Loucy (cell line): ENCODE results near the gene VWF.

ENCODE experiments used
- H2AFZ ChIP-seq: fragments of 200-600 bp; sonication (generic); 2 replicates; pipeline ENCODE4 v1.6.0; 2016; ENCODE audit warnings: antibody characterized with exemption, mild to moderate bottlenecking, low read length, moderate library complexity
- H3F3A ChIP-seq: fragments of 200-600 bp; 2 replicates; pipeline ENCODE4 v1.6.0; 2016; ENCODE audit warnings: antibody characterized with exemption, low read depth, mild to moderate bottlenecking
- H3K27me3 ChIP-seq: fragments of 200-600 bp; sonication (generic); 2 replicates; pipeline ENCODE4 v1.6.1; 2014; ENCODE audit warnings: low read length, mild to moderate bottlenecking; ENCODE audit not compliant: insufficient read depth, poor library complexity, severe bottlenecking
- H3K36me3 ChIP-seq: fragments of 200-600 bp; sonication (generic); 2 replicates; pipeline ENCODE4 v1.6.1; 2016; ENCODE audit warnings: low read length; ENCODE audit not compliant: insufficient read depth
- H3K4me1 ChIP-seq: fragments of 200-600 bp; sonication (generic); 2 replicates; pipeline ENCODE4 v1.5.1; 2014; ENCODE audit warnings: low read length, mild to moderate bottlenecking; ENCODE audit not compliant: insufficient read depth, poor library complexity, severe bottlenecking
- H3K4me2 ChIP-seq: fragments of 200-600 bp; sonication (generic); 2 replicates; pipeline ENCODE4 v1.6.0; 2014; ENCODE audit warnings: antibody characterized with exemption, low read length, low read depth, mild to moderate bottlenecking; ENCODE audit not compliant: poor library complexity, severe bottlenecking
- H3K4me3 ChIP-seq: fragments of 200-600 bp; sonication (generic); 2 replicates; pipeline ENCODE4 v1.5.1; 2014; ENCODE audit warnings: low read length, mild to moderate bottlenecking, mixed read lengths; ENCODE audit not compliant: poor library complexity, severe bottlenecking
- H3K79me2 ChIP-seq: fragments of 200-600 bp; sonication (generic); 2 replicates; pipeline ENCODE4 v1.6.1; 2014; ENCODE audit warnings: low read length; ENCODE audit not compliant: insufficient read depth
- H3K9ac ChIP-seq: fragments of 200-600 bp; sonication (generic); 2 replicates; pipeline ENCODE4 v1.6.0; 2014; ENCODE audit warnings: mild to moderate bottlenecking, low read depth, low read length, moderate library complexity; ENCODE audit not compliant: poor library complexity, severe bottlenecking
- H3K9me2 ChIP-seq: fragments of 200-600 bp; sonication (generic); replicated peaks from 2 replicates; pipeline ENCODE4 v1.6.1; 2016; ENCODE audit warnings: low read depth, low read length, mixed read lengths
- H3K9me3 ChIP-seq: fragments of 200-600 bp; sonication (generic); 2 replicates; pipeline ENCODE4 v1.6.1; 2014; ENCODE audit warnings: mild to moderate bottlenecking, antibody characterized with exemption, low read length, low read depth; ENCODE audit not compliant: insufficient read depth
- H4K20me1 ChIP-seq: fragments of 200-600 bp; sonication (generic); 2 replicates; pipeline ENCODE4 v1.6.0; 2014; ENCODE audit warnings: antibody characterized with exemption, low read length, mild to moderate bottlenecking; ENCODE audit not compliant: insufficient read depth, poor library complexity, severe bottlenecking
- CTCF ChIP-seq: fragments of 200-600 bp; sonication (generic); conservative IDR thresholded peaks from 2 replicates; pipeline ENCODE4 v1.5.1; 2014; ENCODE audit warnings: mild to moderate bottlenecking, antibody characterized with exemption, low read length
- EZH2phosphoT487 ChIP-seq: fragments of 200-600 bp; IDR thresholded peaks from 2 replicates; pipeline ENCODE4 v1.6.1; 2018; ENCODE audit warnings: antibody characterized with exemption, mild to moderate bottlenecking, moderate library complexity, borderline replicate concordance

The VWF gene

GRCh38 chr12:6037459-6037858 is 87.0 kb downstream of the VWF start:
- Histone ChIP-seq H4K20me1 (no peaks in the 10 kb centered on the region), H3F3A (no peaks in the 10 kb centered on the region), H3K79me2 (no peaks in the 10 kb centered on the region), H3K4me2 (no peak overlapping the region), H3K4me3 (no peak overlapping the region), H3K9ac (no peak overlapping the region), H3K27me3 (no peaks in the 10 kb centered on the region), H3K9me2 (no peaks in the 10 kb centered on the region), H2AFZ (no peak overlapping the region), H3K4me1 (no peaks in the 10 kb centered on the region), H3K36me3 (no peaks in the 10 kb centered on the region), H3K9me3 (no peaks in the 10 kb centered on the region)
- TF ChIP-seq CTCF (no peak), EZH2phosphoT487 (no peak)

GRCh38 chr12:6036509-6036908 is 88.0 kb downstream of the VWF start:
- TF ChIP-seq CTCF (no peak), EZH2phosphoT487 (no peak)
- no peak overlapping the region for H3K4me3 ChIP-seq
- no peak overlapping the region for H3K4me2 ChIP-seq
- no peaks in the 10 kb centered on the region for H3K9me3 ChIP-seq
- H3K79me2 ChIP-seq = no peaks in the 10 kb centered on the region
- no peaks in the 10 kb centered on the region for H4K20me1 ChIP-seq
- H3K27me3 ChIP-seq = no peaks in the 10 kb centered on the region
- no peaks in the 10 kb centered on the region for H3K9me2 ChIP-seq
- H3K36me3 ChIP-seq = no peaks in the 10 kb centered on the region
- no peak overlapping the region for H3K9ac ChIP-seq
- no peak overlapping the region for H2AFZ ChIP-seq
- no peaks in the 10 kb centered on the region for H3F3A ChIP-seq
- no peaks in the 10 kb centered on the region for H3K4me1 ChIP-seq

GRCh38 chr12:6034596-6034995 is 89.9 kb downstream of the VWF start:
- TF ChIP-seq CTCF = no peak
- TF ChIP-seq EZH2phosphoT487 = no peak
- Histone ChIP-seq H3K79me2 (no peaks in the 10 kb centered on the region), H3K36me3 (no peaks in the 10 kb centered on the region), H3K27me3 (no peaks in the 10 kb centered on the region), H3K9ac (no peak overlapping the region), H4K20me1 (no peaks in the 10 kb centered on the region), H3K9me3 (no peaks in the 10 kb centered on the region), H3K9me2 (no peaks in the 10 kb centered on the region), H3K4me3 (no peak overlapping the region), H2AFZ (no peak overlapping the region), H3F3A (no peaks in the 10 kb centered on the region), H3K4me1 (no peaks in the 10 kb centered on the region), H3K4me2 (no peak overlapping the region)
